C4-2B (cell line): Measurements from ENCODE around the gene IL2RG.

Source experiments
- H3K27ac ChIP-seq: fragments of 450-650 bp; 2 replicates; pipeline ENCODE4 v1.5.1; 2017
- ZFX ChIP-seq: fragments of 450-650 bp; IDR thresholded peaks from 2 replicates; pipeline ENCODE4 v1.6.1; 2017
- TF ChIP-seq, protein P1 (sequence below): fragments of 450-650 bp; conservative IDR thresholded peaks from 2 replicates; pipeline ENCODE4 v1.5.1; 2017; ENCODE audit warnings: mild to moderate bottlenecking

IL2RG gene

GRCh38 chrX:71111141-71111843, at the start of gene IL2RG:
Gene IL2RG (minus strand): TSS chrX:71111577. CDS start chrX:71111539, 38 bp downstream.
- no peak within 1 kb of the TSS for H3K27ac ChIP-seq
- TF ChIP-seq ZFX: no peak

DNA sequence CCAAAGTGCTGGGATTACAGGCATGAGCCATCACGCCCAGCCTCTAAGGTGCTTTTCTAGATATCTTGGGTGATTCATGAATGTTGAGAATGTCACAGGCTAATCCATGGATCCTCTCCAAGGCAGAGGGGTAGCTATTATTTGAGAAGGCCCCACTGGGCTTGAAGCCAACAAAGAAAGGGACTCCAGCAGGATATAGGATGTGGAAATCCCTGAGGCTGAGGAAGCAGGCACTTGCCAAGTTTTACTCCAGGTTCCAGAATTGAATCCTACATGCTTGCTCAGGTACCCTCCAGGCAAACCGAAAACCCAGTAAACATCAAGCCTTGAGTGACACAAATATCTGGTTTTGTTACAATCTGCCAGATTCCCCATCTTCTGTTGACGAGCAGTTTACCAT, 49.1 kb upstream of the IL2RG start:
- TF ChIP-seq, protein P1, sequence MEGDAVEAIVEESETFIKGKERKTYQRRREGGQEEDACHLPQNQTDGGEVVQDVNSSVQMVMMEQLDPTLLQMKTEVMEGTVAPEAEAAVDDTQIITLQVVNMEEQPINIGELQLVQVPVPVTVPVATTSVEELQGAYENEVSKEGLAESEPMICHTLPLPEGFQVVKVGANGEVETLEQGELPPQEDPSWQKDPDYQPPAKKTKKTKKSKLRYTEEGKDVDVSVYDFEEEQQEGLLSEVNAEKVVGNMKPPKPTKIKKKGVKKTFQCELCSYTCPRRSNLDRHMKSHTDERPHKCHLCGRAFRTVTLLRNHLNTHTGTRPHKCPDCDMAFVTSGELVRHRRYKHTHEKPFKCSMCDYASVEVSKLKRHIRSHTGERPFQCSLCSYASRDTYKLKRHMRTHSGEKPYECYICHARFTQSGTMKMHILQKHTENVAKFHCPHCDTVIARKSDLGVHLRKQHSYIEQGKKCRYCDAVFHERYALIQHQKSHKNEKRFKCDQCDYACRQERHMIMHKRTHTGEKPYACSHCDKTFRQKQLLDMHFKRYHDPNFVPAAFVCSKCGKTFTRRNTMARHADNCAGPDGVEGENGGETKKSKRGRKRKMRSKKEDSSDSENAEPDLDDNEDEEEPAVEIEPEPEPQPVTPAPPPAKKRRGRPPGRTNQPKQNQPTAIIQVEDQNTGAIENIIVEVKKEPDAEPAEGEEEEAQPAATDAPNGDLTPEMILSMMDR: no peak
- TF ChIP-seq ZFX: no peak
- H3K27ac ChIP-seq: no peak overlapping the region

- TF ChIP-seq, protein P1: no peak
- no peak for TF ChIP-seq ZFX
- H3K27ac ChIP-seq: no peak overlapping the region
These were observed 48.0 kb upstream of the IL2RG start for GRCh38 chrX:71159335-71159734.

- no peak overlapping the region for H3K27ac ChIP-seq
- TF ChIP-seq ZFX: no peak
- TF ChIP-seq, protein P1: no peak
These were observed 47.2 kb upstream of the IL2RG start for GRCh38 chrX:71158603-71159002.

DNA sequence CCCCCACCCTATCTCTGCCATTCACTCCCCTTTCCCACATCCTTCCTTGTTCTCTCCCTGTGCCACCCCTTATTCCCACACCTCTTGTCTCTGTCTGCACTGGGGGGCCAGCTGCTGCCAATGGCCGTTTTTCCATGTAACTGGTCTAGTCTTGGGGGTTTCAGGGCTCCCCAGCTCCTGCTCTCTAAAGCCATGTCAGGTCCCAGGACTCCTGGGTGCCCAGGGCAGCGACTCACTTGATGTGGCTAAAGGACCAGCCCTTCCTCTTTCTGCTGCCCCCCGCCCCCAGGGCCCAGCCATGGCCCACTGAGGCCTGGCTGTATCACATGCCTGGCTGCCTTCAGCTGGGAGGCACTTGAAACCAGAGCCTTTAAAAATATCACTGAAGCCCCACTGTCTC, 43.3 kb upstream of the IL2RG start:
- no peak overlapping the region for H3K27ac ChIP-seq
- TF ChIP-seq, protein P1: no peak
- TF ChIP-seq ZFX: no peak

GRCh38 chrX:71154196-71154595, 42.8 kb upstream of the IL2RG start:
- H3K27ac ChIP-seq: no peak overlapping the region
- TF ChIP-seq, protein P1: no peak
- no peak for TF ChIP-seq ZFX

- TF ChIP-seq ZFX: no peak
- TF ChIP-seq, protein P1: no peak
These were observed 40.0 kb upstream of the IL2RG start for GRCh38 chrX:71151366-71151765.

DNA sequence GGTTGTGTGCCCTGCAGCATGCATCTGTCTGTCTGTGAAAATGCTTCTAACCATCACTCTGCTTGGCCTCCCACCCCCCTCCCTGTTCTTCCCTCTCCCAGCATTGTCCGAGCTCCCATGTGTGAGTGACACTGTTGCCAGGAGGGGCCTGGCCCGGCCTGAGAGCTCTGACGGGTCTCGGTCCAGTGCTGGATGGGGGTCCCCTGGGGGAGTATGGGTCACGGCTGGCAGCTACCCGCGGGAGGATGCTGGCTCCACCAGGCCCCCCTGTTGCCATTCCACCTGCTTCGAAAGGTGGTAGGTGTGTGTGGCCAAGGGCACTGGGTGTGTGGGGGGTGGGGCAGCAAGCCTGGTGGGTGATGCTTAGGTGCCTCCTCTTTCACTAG, 36.9 kb upstream of the IL2RG start:
- TF ChIP-seq, protein P1: no peak
- TF ChIP-seq ZFX: no peak
- H3K27ac ChIP-seq: no peak overlapping the region

More at GRCh38 chrX:71151366-71151765, 40.0 kb upstream of the IL2RG start:
- H3K27ac ChIP-seq: no peak overlapping the region
